ENCODE measurements around the gene GABRR1.

GABRR1 gene

DNA sequence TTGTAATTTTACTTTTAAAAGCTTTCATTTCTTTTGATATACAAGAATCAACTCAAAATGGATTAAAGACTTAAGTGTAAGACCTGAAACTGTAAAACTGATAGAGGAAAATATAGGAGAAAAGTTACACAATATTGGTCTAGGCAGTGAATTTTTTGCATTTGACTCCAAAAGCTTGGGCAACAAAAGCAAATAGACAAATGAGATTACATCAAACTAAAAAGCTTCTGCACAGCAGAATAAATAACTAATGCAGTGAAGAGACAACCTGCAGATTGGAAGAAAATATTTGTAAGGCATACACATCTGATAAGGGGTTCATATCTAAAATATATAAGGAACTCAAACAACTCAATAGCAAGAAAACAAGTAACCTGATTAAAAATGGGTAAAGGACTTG is 3.0 kb downstream of the GABRR1 start:
- DNase-seq = no peak

DNA sequence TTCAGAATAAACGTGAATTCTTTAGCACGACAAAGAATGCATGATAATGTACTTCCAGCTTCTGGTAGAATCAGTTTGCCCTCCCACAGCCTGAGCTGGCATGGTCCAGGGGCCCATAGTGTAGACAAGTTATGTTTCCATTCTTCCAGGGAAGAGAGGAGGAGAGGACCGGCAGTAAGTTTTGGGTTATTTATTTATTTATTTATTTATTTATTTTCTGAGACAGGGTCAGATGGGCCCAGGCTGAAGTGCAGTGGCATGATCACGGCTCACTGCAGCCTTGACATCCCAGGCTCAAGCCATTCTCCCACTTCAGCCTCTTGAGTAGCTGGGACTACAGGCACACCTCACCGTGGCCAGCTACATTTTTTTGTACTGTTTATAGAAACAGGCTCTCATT is 4.7 kb downstream of the GABRR1 start:
- DNase-seq = no peak

DNA sequence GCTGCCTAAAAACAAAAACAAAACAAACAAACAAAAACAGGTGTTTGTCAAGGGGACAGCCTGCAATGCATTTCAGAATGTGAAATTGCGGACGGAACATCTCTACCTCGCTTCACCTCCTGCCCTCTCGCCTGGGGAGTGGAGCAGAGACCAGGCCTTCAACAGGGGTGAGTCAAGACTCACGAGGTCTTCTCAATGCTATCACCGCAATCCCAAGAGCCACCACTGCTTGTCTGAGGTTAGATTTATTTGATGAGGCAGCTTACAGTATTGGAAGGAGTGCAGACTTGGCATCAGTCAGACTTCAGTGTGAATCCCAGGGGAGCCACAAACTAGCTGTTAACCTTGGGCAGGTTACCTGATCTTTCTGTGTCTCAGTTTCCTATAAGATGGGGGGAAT is 7.7 kb downstream of the GABRR1 start:
- no peak for DNase-seq

DNA sequence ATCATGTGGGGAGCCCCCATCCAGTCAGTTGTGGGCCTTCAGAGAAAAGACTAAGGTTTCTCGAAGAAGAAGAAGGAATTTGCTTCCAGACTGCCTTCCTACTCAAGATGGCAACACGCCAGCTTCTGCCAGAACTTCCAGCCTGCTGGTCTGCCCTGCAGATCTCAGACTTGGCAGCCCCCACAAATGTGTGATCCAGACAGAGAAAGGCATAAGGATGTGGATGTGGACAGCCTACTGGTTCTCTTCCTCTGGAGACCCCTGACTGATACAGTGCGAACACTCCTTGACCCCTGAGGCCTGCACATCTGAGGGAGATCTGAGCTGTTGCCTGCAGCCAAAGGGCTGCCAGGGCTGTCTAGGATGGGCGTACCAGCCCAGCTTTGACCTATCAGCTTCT is 8.6 kb downstream of the GABRR1 start:
- no peak for DNase-seq

DNA sequence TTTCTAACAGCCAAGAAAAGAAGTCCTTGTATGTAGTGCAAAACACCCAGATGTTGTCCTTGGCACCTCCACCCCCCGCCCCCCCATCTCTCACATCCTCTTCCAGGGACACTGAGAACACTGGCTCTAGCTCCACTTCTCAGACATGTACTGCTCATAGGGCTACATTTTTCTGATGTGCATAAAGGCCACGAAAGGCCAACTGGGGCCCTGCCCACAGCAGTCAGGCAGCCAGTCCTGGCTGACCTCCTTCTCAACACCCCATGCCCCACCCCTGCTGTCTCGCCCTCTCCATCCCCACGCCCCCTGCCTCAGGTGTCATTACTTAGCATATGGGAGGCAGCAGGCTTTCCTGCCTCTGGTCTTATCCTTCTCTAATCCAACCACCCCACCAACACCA is 11.3 kb downstream of the GABRR1 start:
- DNase-seq = no peak

DNA sequence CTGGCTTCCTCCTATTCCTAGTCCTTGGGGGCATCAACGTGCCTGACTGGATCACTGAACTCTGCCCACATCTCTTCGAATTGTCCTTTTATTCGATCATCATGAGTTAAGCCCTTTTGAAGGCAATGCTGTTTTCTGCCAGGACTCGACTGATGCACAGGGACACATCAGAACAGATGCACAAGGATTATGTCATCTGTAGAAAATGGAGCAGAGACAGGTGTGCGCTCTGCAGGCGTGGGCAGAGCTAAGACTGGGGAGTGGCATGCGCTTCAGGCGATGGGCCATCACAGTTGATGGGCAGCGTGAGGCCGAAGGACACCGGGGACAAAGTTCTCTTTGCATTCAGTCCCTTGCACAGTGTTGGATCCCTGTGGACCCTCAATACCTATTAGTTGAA is 13.1 kb downstream of the GABRR1 start:
- DNase-seq = no peak

DNA sequence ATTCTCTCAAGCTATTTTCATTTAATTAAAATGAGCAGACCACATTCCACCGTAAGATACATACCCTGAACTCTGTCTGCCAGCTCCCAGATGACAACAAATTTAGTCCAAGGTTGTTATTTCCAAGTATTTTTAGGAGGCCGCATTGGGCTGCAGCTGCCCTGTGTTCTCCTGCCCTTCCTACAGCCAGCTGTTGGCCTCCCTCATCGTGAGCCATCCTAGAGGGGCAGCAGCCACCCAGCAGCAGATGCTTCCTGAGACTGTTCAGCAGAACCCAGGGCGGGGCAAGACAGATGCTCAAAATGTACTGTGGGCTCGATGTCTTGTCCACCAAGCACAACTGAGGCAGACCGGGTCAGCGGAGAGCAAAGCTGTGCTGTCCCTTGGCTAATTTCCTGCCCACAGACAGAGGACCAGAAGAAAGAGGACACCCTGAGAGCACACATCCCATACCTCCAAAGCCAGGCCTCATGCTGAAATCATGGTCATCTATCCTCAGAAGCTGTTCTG is 16.4 kb downstream of the GABRR1 start:
- DNase-seq = no peak

DNA sequence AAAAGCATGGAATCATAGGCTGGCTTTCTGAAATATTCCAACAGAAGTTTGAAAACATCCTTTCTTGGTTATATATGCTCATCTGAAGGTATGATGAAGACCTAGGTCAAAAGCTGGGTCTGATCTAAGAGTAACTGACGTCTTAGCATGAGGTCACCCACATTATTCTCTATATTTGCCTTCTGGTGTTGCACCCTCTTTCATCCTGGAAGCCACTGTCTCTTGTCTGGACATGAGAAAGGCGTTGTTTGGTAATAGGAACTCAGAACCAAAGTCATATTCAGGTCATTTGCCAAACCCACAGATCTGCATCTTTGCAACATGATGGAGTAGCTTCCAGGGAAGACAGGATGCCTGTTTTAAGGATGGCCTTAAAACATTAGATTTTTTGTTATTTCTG is 17.6 kb downstream of the GABRR1 start:
- DNase-seq = no peak

DNA sequence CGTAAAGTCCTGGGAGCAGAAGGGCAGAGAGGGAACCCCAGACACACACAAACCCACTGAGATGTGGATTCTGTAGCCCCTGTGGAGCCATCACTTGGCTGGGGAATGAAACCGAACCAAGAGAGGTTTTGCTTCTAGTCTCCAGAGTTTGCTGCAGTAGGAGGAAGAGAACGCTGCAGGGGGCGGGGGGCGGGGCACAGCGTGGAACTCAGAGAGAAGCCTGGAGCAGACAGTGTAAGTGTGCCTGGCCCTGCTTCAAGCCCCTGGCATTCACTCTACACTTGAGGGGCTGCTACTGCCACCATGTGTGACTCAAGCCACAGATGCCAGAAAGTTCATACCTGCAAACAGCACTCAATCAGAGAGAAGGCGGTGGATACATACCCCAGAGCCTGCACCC is 18.9 kb downstream of the GABRR1 start:
- DNase-seq = no peak

DNA sequence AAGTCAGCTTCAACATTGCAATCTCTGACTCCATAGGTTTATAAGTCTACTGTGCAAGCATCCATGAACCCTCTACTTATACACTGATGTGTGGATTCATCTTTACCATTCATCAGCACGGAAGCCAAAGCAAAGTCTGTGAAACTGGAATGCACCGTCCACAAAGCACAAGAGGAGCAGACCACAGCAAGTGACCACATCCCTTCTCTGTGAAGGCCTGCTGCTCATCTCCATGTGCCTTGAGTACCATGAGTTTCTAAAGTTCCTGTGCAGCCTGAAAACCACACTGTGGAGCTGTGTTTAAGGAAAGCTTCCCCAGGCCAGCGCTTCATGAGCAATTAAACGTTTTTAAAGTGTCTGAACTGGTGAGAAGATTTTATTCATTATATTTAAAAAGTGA is 20.0 kb downstream of the GABRR1 start:
- no peak for DNase-seq

DNA sequence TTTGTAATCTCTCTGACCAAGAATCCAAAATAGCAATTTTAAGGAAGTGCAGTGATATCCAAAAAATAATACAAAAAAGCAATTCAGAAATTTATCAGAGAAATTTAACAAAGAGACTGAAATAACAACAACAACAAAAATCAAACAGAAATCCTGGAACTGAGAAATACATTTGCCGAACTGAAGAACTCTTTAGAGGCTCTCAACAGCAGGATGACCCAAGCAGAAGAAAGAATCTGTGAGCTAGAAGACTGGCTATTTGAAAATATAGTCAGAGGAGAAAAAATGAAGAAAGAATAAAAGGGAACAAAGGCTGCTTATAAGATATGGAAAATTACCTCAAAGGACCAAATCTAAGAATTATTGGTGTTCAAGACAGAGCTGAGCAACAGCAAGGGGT is 22.6 kb downstream of the GABRR1 start:
- DNase-seq = no peak

DNA sequence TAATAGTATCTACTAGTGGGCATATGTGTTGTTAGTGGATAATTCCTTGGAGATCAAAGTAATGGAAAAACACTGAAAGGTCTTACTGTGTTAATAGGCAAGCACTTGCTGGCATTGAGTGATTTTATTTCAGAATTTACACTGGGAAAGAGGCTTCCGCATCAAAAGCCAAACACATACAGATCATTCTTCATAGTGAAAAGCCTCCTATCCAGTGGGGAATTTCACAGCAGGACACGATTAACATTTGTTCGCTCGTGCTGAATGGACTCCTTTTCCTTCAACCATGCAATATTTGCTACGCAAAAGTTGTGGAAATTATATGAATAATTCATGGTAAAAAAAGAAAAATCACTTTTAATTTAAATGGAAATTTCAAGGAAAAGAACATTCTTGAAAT is 26.4 kb downstream of the GABRR1 start:
- no peak for DNase-seq

DNA sequence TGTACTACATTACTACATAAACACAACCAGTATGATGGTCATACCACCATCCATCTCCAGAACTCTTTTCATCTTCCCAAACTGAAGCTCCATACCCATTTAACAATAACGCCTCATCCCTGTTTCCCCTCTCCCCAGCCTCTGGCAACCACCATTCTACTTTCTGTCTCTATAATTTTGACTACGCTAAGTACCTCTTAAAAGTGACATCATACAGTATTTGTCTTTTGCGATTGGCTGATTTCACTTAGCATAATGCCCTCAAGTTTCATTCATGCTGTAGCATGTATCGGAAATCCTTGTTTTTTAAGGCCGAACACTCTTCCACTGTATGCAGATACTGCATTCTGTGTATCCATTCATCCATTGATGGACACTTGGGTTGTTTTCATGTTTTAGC is 29.7 kb downstream of the GABRR1 start:
- no peak for DNase-seq

DNA sequence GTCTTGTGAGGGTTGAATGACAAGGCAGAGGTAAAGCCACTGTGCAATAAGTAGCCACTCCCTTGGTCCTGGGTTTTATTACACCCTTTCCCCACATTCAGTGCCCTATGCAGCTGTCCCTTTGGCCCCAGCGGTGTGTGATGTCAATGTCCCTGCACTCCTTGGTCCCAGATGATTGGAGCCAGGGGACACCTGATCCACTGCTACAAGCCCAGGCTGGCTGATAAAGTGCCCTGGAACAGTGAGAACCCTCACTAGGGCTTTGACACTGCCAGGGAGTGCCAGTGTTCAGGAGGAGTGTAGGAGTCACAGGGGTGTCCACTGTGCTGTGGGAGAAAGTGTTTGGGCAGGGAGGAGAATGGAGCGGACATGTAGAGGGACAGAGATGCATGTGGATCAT is 30.4 kb downstream of the GABRR1 start:
- DNase-seq = no peak

DNA sequence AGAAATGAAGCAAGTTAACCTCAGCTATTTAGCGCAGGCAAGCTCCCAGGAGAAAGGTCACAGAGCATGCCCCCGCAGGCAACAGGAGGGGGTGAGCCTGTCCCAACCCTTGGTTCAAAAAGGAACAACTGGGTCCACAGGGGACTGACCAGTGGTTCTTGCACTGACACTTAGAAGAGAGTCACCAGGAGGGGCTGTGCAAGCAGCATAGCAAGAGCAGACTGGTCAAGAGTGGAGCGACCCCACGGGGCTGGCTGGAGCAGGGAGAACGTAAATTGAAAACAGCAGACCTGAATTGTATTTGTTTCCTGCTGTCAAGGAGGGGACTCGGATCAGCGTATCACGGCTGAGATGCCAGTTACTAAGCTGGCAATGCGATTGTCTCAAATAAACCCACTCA is 32.8 kb downstream of the GABRR1 start:
- DNase-seq = no peak

DNA sequence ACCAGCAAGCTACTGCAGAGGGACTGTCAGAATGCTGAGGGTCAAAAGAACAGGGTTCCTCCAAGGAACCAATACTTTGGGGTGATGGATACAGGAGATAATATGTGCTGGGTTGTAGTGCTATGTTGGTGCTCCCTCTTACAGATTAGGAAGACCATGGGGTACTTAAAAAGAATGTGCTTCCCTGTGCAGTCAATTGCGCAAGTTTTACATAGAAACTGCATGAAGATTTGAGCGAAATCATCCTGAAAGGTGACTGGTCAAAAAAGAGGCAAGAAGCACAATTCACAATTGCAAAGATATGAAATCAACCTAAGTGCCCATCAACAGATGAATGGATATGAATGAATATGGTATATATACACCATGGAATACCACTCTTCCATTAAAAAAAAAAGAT is 33.9 kb downstream of the GABRR1 start:
- no peak for DNase-seq

DNA sequence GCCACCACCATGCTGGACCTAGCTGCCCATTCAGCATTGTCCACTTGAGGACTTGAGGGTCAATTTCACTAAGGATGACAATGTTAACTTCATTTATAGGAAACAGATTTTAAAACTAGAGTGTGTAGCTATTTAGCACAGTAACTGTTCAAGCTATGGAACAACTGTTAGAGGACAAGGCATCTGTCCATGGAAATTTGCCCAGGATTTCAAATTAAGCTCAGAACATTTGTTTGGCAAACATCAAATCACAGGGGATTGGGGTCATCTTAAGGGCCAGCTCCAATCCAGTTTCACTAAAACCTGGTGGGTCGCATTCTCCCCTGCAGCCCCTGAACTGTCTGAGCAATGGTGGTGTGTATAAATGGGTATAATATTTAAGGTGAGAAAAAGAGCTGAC is 36.2 kb downstream of the GABRR1 start:
- DNase-seq = no peak

DNA sequence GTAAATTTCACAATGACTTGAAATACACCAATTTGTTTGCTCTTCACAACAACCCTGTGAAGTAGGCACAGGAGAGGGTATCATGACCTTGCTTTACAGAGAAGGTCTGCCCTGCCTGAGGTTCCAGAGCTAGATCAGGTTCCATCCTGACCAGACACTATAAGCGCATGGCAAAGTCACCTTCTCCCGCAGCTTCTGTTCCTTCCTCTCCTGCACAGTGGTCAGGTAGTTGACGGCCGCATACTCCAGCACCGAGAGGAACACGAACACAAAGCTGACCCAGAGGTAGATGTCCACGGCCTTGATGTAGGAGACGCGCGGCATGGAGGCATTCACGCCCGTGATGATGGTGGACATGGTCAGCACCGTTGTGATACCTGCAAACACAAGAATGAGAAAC is 37.0 kb downstream of the GABRR1 start:
- no peak for DNase-seq

DNA sequence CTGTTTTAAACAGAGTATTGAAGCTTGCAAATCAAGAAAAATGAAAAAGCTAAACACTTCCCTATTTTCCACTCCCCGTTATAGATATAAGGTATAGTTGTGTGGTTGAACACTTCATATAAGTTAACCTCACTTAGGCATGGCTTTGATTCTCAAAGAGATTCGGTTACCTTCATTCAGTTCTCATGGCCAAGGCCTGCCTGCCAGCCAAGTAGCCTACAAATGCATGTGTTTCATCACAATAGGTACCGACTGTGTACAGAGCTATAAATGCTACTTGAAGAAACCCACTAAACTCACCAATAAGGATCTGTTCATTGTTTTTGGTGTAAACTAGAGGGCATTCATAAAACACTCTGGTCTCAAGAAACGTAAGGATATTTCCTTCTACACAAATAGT is 43.5 kb downstream of the GABRR1 start:
- no peak for DNase-seq

DNA sequence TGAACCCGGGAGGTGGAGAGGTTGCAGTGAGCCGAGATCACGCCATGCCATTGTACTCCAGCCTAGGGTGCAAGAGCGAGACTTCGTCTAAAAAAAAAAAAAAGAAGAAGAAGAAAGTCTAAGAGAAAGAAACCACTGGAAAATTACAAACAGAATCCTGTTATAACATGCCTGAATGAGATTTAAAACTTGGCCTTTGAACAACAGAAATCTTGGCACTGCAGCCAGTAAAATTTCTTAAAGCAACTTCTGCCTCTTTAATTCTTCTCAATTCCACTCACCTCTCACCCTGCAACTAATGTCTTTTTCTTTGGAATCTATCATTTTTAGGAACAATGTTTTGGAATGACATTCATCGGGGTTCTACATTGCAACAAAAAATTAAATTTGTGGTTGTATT is 45.0 kb downstream of the GABRR1 start:
- no peak for DNase-seq

DNA sequence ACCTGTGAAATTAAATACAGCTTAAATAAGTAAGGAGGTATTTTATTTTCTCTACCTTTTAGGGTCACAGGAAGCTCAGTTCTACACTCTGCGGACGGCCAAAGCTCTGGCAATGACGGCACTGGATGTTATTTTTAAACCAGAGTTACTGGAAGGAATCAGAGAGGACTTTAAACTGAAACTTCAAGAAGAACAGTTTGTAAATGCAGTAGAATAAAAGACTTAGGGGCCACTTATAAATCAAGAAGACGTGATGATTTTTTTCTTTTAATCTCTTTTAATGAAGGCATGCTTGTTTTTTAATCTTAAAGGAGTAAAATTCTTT is 55.1 kb downstream of the GABRR1 start:
- DNase-seq = no peak

DNA sequence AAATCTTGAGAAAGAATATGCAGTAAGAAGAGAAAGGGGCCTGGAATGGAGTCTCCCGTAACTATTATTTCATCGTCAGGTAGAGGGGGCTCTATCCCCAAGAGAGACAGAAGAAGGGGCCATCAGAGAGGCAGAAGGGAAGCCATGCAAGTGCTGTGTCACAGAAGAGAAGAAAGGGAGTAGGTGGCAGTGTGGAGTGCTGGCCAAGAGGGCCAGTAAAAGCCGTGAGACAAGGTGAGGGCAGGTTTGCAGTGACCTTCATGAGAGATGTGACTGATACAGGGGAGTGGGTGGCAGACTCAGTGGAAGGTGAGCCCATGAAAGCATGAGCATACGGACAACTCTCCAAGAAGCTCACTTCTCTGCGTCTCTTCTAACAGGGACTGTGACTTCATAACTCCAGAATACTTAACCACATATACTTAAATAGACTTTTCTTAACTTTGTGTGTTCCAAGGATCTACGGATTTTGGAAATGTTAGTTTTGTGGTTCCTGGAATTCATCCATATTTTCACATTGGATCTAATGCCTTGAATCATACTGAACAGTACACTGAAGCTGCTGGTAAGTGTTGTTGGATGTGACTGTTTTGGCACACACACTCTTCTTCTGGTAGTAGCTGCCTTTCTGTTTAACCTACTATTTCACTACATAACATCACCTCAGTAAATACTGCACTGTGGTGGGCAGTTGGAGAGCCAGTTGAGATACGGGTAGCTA is 55.7 kb downstream of the GABRR1 start:
- DNase-seq = no peak

DNA sequence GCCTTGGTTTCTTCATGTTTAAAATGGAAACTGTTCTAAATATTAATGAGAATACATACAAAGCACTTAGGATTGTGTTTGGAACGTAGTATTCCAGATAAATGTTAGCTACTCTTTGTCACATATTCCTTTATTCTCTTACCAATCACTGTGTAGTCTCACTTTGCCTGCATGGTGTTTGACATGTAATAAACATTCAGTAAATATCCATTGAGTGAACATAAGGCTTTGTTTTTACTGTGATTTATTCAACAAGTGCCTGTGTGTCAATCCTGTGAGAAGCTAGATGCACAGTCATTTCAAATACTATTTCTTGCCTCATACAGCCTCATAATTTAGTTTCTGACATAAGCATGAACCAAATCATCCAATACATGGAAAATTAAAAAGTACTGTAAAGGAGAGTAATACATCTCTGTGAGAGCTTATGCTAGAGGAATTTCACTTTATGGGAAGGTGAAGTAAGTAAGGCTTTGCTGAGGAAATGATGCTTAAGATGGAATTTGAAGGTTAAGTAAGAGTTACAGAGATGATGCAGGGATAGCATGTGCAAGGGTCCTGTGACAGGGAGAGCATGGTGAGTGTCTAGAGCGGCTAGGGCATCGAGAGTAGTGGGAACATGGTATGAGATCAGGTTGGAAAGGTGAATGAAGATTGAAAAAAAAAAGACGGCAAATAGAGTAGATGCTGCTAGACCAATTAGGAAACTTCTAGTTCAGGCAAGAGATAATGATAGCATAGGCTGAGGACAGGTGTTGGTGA is 56.6 kb downstream of the GABRR1 start:
- DNase-seq = no peak

DNA sequence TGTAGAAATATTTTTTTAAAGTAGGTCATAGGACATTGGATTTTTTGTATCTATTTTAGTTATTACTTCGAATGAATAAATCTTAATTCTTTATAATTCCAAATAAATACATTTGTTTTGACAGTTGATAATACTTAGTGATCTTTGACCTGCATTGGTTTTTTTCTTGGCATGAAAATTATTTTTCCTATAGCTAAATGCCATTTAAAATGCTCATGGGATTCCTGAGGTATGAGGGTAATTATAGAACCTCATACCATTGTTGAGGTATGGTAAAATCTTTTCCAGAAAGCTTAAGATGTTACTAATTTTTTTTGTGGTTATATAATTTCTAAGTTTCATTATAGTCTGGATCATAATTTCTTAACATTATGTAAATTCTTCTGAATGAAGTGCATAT is 63.0 kb downstream of the GABRR1 start:
- no peak for DNase-seq

All from CD4-positive, alpha-beta T cell treated with Interleukin-4 for 4 hours (primary cell).